Activated CD8-positive, alpha-beta memory T cell treated with anti-CD3 and anti-CD28 coated beads, Interleukin-2, amount 50 U/mL, for 24 hours (primary cell): Measurements from ENCODE around the gene MALSU1.

Experiments used
- DNase-seq: peaks from one replicate; pipeline ENCODE4 v3.0.0-alpha.2; 2020; ENCODE audit errors: extremely low read depth

MALSU1 gene

GRCh38 chr7:23335621-23336020, 36.5 kb downstream of the MALSU1 start:
- no peak for DNase-seq

- no peak for DNase-seq
Observed at GRCh38 chr7:23336086-23336485, 36.9 kb downstream of the MALSU1 start.

GRCh38 chr7:23336799-23337283, 37.7 kb downstream of the MALSU1 start:
- no peak for DNase-seq

DNA sequence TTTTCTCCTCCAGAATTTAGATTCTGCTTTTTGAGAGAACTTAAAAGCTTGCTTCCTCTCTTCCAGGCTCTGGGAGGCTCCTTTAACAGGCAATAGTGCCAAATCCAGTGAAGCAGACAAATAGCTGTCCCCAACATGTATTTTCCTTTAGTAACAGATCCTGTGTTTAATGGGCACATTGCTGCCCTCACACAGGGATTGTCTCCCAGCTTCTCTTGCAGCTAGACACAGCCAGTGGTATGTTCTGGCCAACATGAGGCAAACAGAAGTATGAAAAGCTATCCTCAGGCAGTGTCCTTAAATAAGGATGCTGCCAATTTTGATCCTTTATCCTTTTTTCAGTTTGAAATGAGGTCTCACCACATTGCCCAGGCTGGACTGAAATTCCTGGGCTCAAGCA, 38.2 kb downstream of the MALSU1 start:
- no peak for DNase-seq

- no peak for DNase-seq
Observed at GRCh38 chr7:23338439-23338838, 39.3 kb downstream of the MALSU1 start.

GRCh38 chr7:23338863-23339262, 39.7 kb downstream of the MALSU1 start:
- no peak for DNase-seq

DNA sequence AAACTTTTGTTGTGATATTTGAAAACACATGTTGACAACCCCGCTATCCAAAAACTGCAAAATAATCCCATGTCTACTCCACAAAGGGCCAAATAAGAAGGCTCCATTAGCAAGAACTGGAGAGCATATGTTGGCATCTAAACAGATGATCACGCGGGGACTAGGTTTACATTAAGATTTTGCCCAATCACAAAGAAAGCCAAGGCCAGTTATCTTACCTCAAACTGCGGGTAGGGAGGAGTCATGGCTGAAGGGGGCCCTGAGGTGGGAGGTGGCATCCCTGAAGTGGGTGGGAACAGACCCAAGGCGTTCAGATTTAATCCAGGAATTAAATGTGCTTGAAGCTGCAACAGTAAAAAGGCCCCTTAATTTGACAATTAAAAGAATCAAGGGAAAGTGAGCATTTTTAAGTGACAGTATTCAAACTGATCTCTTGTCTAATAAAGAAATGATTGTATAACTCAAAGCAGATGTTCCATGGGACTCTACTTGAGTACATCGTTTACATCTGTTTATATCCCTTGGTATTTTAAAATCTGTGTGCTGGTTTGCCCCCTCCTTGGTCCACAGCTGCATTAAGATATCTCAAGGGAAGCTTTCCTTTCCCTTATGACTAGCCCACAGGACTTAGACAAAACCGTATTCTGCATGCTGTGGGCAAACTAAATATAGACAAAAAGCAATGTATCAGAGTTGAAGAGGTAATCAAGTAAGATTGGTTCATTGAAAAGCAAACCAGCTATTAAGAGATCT, 42.9 kb downstream of the MALSU1 start:
- no peak for DNase-seq

- DNase-seq: no peak
Observed at GRCh38 chr7:23343102-23343501, 44.0 kb downstream of the MALSU1 start.

- no peak for DNase-seq
Observed at GRCh38 chr7:23343806-23344475, 44.8 kb downstream of the MALSU1 start.

DNA sequence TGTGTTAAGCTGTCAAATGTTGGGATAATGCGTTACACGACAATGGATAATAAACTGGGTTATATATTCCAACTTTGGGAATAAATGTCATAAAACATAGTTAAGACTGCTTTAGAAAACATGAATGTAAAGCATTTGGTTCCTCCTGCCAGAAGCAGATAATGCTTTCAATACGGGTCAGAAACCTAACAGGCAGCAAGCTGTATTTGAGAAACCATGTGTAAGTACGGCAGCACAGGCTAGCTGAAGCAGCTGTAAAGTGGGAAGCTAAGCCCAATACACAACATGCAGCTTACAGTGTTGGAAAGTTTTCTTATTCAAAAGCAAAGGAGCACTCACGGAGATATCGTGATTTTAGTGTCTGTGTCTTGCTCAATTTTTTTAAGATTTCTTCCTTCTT, 46.5 kb downstream of the MALSU1 start:
- DNase-seq: no peak

DNA sequence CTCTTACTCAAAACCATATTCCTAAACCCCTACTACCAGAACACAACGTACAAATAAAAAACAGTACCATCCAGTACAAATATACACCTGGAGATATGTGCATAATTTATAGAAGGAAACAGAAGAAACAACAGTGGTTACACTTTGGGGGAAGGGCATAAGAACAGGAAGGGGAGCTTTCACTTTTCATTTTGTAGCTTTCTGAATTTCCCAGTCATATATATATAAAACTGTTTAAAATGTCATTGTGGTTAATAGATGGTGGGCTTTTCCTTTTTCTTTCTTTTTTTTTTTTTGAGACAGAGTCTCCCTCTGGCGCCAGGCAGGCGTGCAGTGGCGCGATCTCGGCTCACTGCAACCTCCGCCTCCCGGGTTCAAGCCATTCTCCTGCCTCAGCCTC, 47.2 kb downstream of the MALSU1 start:
- DNase-seq: no peak

GRCh38 chr7:23347033-23347681, 48.0 kb downstream of the MALSU1 start:
- no peak for DNase-seq

- DNase-seq: no peak
Observed at GRCh38 chr7:23347682-23348180, 48.6 kb downstream of the MALSU1 start.

DNA sequence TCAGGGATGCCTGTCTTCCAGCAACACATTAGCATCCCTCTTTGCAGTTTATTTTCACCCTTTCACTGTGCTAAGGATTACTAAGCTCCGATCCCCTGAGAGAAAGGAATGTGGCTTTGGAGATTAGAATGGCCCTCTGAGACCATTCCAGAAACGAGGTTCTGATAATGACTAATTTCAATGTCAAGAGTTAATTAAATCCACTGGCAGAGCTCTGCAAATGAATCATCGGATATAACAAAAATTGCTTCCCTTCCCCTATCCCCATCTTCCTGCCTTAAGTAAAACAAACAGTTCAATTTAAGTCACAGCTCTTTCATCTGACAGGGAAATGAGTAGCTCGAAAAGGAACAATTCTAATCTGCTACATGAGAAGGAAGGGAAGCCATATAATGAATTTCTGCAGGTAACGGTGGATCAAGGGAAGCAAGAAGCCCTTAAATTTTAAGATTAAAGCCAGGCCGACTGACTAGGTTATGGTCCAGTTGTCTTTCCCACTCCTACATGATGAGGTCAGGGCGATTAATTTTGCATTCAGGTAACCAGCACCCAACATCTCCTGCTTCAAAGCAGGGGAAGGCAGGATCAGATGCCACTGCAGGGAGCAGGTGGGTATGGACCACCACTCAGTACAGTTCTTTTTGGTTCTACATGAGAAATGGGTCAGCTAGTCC, 50.5 kb downstream of the MALSU1 start:
- DNase-seq: no peak

DNA sequence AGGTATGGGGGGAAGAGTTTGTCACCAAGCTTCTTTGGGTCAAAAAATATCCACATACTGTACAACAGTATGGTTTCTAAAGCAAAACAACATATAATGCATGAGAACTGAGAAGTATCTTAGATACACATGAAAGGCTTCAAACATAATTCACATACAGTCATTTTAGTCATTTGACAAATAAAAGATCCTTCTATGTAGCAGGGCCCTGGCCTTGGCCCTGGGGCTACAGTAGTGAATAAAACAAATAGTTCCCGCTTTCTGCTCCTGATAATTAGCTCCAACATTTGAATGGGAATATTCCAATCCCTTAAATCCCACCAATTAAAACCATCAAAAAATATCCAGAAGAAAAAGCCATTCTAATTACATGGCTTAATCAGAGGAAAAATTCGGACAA, 51.3 kb downstream of the MALSU1 start:
- no peak for DNase-seq

DNA sequence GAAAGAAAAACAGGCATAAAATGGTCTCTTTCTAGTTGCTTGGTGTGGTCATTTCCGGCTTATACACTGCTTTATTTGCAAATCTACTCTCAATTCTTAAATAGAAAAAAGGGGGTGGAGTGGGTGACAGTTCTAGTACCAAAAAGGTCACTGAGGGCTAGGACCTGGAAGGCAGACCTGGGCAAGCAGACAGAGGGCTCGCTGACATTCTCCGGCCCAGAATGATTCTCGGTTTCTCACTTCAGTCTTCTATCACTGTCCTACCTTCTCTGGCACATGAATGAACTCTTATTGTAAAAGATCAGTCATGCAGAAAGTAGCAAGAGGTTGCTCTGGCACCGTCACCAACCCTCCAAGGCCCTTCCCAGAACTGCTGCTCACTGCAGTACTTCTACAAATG, 54.0 kb downstream of the MALSU1 start:
- no peak for DNase-seq

- no peak for DNase-seq
Observed at GRCh38 chr7:23356168-23356567, 57.0 kb downstream of the MALSU1 start.

GRCh38 chr7:23356726-23357125, 57.6 kb downstream of the MALSU1 start:
- no peak for DNase-seq

- no peak for DNase-seq
Observed at GRCh38 chr7:23357190-23358093, 58.3 kb downstream of the MALSU1 start.

DNA sequence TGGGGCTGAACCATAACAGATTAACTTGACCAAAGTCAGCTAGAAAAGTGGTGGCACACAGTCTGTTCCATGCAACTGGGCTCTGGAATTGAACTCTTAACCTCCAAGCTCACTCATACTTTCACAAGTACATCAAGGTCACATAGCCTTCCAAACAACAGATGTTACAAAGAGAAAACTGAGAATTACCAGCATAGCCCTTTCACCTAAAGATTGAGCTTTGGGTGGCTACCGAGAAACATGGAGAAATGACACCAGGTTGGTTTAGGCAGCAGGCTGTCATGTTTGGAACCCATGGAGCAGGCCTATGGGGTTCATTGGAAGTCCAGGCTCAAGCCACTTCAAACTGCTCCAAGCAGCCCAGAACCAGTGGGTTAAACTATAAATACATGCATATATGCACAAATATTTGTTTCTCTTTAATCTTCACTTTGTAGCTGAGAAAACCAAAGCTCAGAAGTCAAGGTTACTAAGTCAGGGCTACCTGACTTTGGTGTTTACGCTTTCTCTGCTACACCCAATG, 59.1 kb downstream of the MALSU1 start:
- no peak for DNase-seq
